Stimulated activated naive CD8-positive, alpha-beta T cell treated with anti-CD3 and anti-CD28 coated beads, Interleukin-15, amount 100 ng/mL, for 72 hours (primary cell): ENCODE measurements around the gene VN1R4.
"Not testable (repeated sequence)": the region's sequence is repeated elsewhere in the genome, so short reads cannot be mapped to it uniquely, and the experiment has no call there.

Experiments
- ATAC-seq: fragments of 150-1000 bp; cut with Tn5 transposase; 2 replicates; pipeline ENCODE4 v1.10.0; 2021; ENCODE audit warnings: mild to moderate bottlenecking, moderate library complexity
- DNase-seq, 2 donors: peaks; one replicate each; pipeline ENCODE4 v3.0.0; 2021 to 2022
- H3K27ac Mint-ChIP-seq, 2 donors: one replicate each; pipeline ENCODE4 v1.8.0; 2022; ENCODE audit warnings: mild to moderate bottlenecking in 2 of 2, mixed read lengths in 2 of 2, moderate library complexity in 2 of 2
- H3K27me3 Mint-ChIP-seq: one replicate; pipeline ENCODE4 v1.8.0; 2022; ENCODE audit warnings: mixed read lengths
- H3K4me1 Mint-ChIP-seq: one replicate; pipeline ENCODE4 v1.8.0; 2022; ENCODE audit warnings: mild to moderate bottlenecking, mixed read lengths
- H3K4me3 Mint-ChIP-seq, 2 donors: one replicate each; pipeline ENCODE4 v1.8.0; 2022; ENCODE audit warnings: mild to moderate bottlenecking in 2 of 2, mixed read lengths in 2 of 2, moderate library complexity in 1 of 2
- H3K9me3 Mint-ChIP-seq, 2 donors: one replicate each; pipeline ENCODE4 v1.8.0; 2022; ENCODE audit warnings: mixed read lengths in 2 of 2

Gene VN1R4

GRCh38 chr19:53246498-53246897 is 21.0 kb downstream of the VN1R4 start:
- Mint-ChIP-seq H3K4me1 (no peaks in the 10 kb centered on the region), H3K4me3 (no peak overlapping the region), H3K27me3 (no peaks in the 10 kb centered on the region), H3K9me3 (peaks cover 63 to 65% of the 10 kb centered on the region in 2 donors), H3K27ac (no peak overlapping the region)
- DNase-seq (no peak), ATAC-seq (no peak)

DNA sequence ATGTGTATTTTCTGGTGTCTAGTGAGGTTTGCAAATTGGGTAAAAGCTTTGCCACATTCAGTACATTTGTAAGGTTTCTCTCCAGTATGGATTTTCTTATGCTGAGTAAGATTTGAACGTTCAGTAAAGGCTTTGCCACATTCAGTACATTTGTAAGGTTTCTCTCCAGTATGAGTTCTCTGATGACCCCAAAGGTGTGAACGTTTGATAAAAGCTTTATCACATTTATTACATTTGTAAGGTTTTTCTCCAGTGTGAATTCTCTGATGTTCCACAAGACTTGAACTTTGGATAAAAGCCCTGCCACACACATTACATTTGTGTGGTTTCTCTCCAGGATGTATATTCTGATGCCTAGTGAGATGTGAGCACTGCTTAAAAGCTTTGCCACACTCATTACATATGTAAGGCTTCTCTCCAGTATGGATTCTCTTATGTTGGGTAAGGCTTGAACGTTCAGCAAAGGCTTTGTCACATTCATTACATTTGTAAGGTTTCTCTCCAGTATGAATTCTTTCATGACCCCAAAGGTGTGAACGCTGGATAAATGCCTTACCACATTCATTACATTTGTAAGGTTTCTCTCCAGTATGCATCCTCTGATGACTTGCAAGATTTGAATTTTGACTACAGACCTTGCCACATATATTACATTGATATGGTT is 30.3 kb downstream of the VN1R4 start:
- no peaks in the 10 kb centered on the region for H3K4me1 Mint-ChIP-seq
- no peak overlapping the region for H3K4me3 Mint-ChIP-seq
- ATAC-seq, result no peak
- DNase-seq, result no peak
- H3K27me3 Mint-ChIP-seq, result no peaks in the 10 kb centered on the region
- H3K27ac Mint-ChIP-seq, result no peak overlapping the region
- H3K9me3 Mint-ChIP-seq, result peaks cover 50 to 79% of the 10 kb centered on the region in 2 donors

DNA sequence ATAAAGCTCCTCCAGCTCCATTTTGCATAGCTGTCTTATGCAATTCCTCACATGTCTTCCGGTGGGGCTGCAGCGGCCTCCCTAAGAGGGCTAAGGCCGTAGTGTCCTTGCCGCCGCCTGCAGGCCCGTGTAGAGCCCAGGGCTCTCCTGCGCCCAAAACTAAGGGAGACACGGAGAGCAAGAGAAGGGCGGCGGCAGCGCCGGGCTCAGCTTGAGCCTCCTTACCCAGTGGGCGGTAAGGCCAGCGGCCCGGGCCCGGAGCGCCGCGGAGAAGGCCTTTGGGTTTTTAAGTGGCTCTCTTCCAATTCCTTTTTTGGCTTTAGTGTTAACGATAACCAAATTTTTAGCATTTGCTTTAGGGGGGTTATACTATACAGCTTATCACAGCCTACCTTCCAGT is 42.9 kb downstream of the VN1R4 start:
- Mint-ChIP-seq H3K4me3 (no peak overlapping the region), H3K27ac (no peak overlapping the region)
- no peak for ATAC-seq

GRCh38 chr19:53222716-53223115 is 44.8 kb downstream of the VN1R4 start:
- not testable (repeated sequence) for ATAC-seq

More for the DNA sequence above, 42.9 kb downstream of the VN1R4 start:
- Mint-ChIP-seq H3K4me1 (no peaks in the 10 kb centered on the region), H3K27me3 (no peaks in the 10 kb centered on the region), H3K9me3 (peaks cover 39 to 48% of the 10 kb centered on the region in 2 donors)
- DNase-seq, result no peak

More at GRCh38 chr19:53222716-53223115, 44.8 kb downstream of the VN1R4 start:
- DNase-seq, H3K4me1 Mint-ChIP-seq, H3K27ac Mint-ChIP-seq, H3K4me3 Mint-ChIP-seq, H3K27me3 Mint-ChIP-seq: not testable (repeated sequence)
- H3K9me3 Mint-ChIP-seq, result peaks cover 39 to 58% of the 10 kb centered on the region in 2 donors
